ENCODE results near the gene AEBP1. TPM values are rescaled to one million over a fixed set of nuclear protein-coding genes. Genes with fewer than 3 reads are reported as not detected.
A peak's percentile ranks its signal among the peaks of the same experiment; 100 is the strongest.

The AEBP1 gene
- total RNA-seq, 6 experiments from 2014 or later, result 69.7 to 83.2 (median 76.4) TPM

- Mint-ChIP-seq H3K36me3 (ENCODE audit: low read depth) (no peaks in the 10 kb centered on the region), H3K27me3 (ENCODE audit: insufficient read depth) (no peaks in the 10 kb centered on the region; the same call in 1 of the 2 replicates), H3K4me1 (ENCODE audit: low read depth) (peaks cover 37% of the 10 kb centered on the region), H3K9me3 (no peaks in the 10 kb centered on the region), H3K4me3 (peak overlapping the region; percentile 88), H3K27ac (peak overlapping the region; percentile 91)
- no peak for TF ChIP-seq CTCF (IDR thresholded peaks at IDR 0.05)
- DNase-seq, result no peak
Measured at GRCh38 chr7:44105832-44106231, 1.7 kb downstream of the AEBP1 start.

GRCh38 chr7:44106311-44107065 lies 2.3 kb downstream of the AEBP1 start:
- peak overlapping the region; percentile 91 for H3K27ac Mint-ChIP-seq
- H3K9me3 Mint-ChIP-seq, result no peaks in the 10 kb centered on the region
- no peaks in the 10 kb centered on the region for H3K36me3 Mint-ChIP-seq (ENCODE audit: low read depth)
- no peak for TF ChIP-seq CTCF (IDR thresholded peaks at IDR 0.05)
- H3K4me1 Mint-ChIP-seq (ENCODE audit: low read depth), result peaks cover 35% of the 10 kb centered on the region
- no peak for DNase-seq
- H3K27me3 Mint-ChIP-seq (ENCODE audit: insufficient read depth), result no peaks in the 10 kb centered on the region; the same call in 1 of the 2 replicates
- H3K4me3 Mint-ChIP-seq, result peak overlapping the region; percentile 88

GRCh38 chr7:44107116-44107960 lies 3.2 kb downstream of the AEBP1 start:
- H3K4me3 Mint-ChIP-seq, result no peak overlapping the region

GRCh38 chr7:44107961-44108767 lies 4.0 kb downstream of the AEBP1 start:
- Mint-ChIP-seq H3K4me1 (ENCODE audit: low read depth) (peaks cover 22% of the 10 kb centered on the region), H3K27me3 (ENCODE audit: insufficient read depth) (peaks cover 6% of the 10 kb centered on the region), H3K9me3 (no peaks in the 10 kb centered on the region), H3K27ac (no peak overlapping the region; the same call in 1 of the 2 replicates), H3K4me3 (no peak overlapping the region), H3K36me3 (ENCODE audit: low read depth) (peaks cover 5% of the 10 kb centered on the region)
- DNase-seq, result no peak
- no peak for TF ChIP-seq CTCF (IDR thresholded peaks at IDR 0.05)

More at GRCh38 chr7:44107116-44107960, 3.2 kb downstream of the AEBP1 start:
- H3K36me3 Mint-ChIP-seq (ENCODE audit: low read depth), result peaks cover 2% of the 10 kb centered on the region; the same call in 1 of the 2 replicates
- TF ChIP-seq CTCF (IDR thresholded peaks at IDR 0.05), result no peak
- no peak for DNase-seq
- H3K4me1 Mint-ChIP-seq (ENCODE audit: low read depth), result peaks cover 30% of the 10 kb centered on the region
- H3K9me3 Mint-ChIP-seq, result no peaks in the 10 kb centered on the region
- 0 out of 2 replicates have a peak overlapping the region, but pooled peaks have one; percentile 11 for H3K27ac Mint-ChIP-seq
- peaks cover 3% of the 10 kb centered on the region; the same call in 1 of the 2 replicates for H3K27me3 Mint-ChIP-seq (ENCODE audit: insufficient read depth)

Measured in HFFc6 (cell line).